ENCODE data around the gene INO80.

DNA sequence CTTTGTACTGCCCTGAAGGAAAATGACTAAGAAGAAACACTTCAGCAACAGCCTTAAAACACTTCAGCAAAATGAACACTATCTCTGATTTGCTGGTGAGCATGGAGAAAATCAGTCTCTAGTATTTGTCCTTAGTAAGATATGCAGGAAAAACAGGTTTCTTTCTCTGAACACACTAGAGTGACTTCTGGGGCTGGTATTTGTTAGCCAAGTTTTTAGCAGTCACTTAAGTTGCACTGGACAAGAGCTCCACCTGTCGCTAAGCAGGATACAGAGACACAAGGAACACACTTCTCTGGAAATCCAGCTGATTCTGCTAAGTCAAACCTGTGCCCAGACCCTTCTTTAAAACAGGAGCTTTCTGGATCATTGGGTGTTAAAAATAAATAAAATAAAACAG lies 97.5 kb downstream of the INO80 start:
- TF ChIP-seq CTCF (conservative IDR thresholded peaks at IDR 0.05; ENCODE audit: low read length): no peak
- TF ChIP-seq EZH2phosphoT487 (IDR thresholded peaks at IDR 0.05; ENCODE audit: borderline replicate concordance): no peak

Data from Loucy (cell line).